Cardiac muscle cell (in vitro differentiated cells and primary cell): ENCODE data around the gene DLG4. TPM values are rescaled to one million over a fixed set of nuclear protein-coding genes. Genes with fewer than 3 reads are reported as not detected.
A peak's percentile ranks its signal among the peaks of the same experiment; 100 is the strongest.
"Not testable (repeated sequence)": the region's sequence is repeated elsewhere in the genome, so short reads cannot be mapped to it uniquely, and the experiment has no call there.

ENCODE experiments used
- DNase-seq, 2 donors: peaks; one replicate each; pipeline versions ENCODE4 v3.0.0 to v3.0.0-alpha.2; 2010 to 2017; ENCODE audit warnings: low read depth in 1 of 2, low spot score in 1 of 2
- H3K27ac ChIP-seq: fragments of 200-600 bp; sonication (generic); 2 replicates; pipeline ENCODE4 v1.5.1; 2016
- H3K27me3 ChIP-seq: fragments of 200-600 bp; sonication (generic); 2 replicates; pipeline ENCODE4 v1.6.0; 2016; ENCODE audit warnings: control low read depth
- H3K36me3 ChIP-seq: fragments of 200-600 bp; sonication (generic); 2 replicates; pipeline ENCODE4 v1.5.1; 2016; ENCODE audit warnings: control low read depth
- H3K4me1 ChIP-seq: fragments of 200-600 bp; sonication (generic); 2 replicates; pipeline ENCODE4 v1.8.1; 2017; ENCODE audit warnings: low read depth, mild to moderate bottlenecking, mixed run types
- H3K4me3 ChIP-seq: fragments of 200-600 bp; sonication (generic); 2 replicates; pipeline ENCODE4 v1.5.1; 2016; ENCODE audit warnings: mild to moderate bottlenecking
- H3K9me3 ChIP-seq: fragments of 200-600 bp; sonication (generic); 2 replicates; pipeline ENCODE4 v1.5.1; 2017; ENCODE audit warnings: low read depth, mild to moderate bottlenecking, control low read depth
- polyA plus RNA-seq: library from polyadenylated mRNA; unstranded; fragments of >200 nt; fragmentation: Nextera tagmentation; extraction: Ambion mirVana; gene quantifications from 2 replicates; pipeline ENCODE4 v1.2.1, GENCODE V29; 2016
- total RNA-seq: library from RNA; depleted of rRNA; stranded (reverse); fragments of >200 nt; gene quantifications from 2 replicates; pipeline ENCODE4 v1.2.3, GENCODE V29; 2016
- TF ChIP-seq, protein P1 (sequence below): IDR thresholded peaks from 2 replicates; pipeline ENCODE4 v1.5.1; 2012; ENCODE audit warnings: low read depth, mild to moderate bottlenecking, low read length

The DLG4 gene
- total and polyA plus RNA-seq, 2 experiments from 2014 or later: 6.8 to 40.6 TPM

DNA sequence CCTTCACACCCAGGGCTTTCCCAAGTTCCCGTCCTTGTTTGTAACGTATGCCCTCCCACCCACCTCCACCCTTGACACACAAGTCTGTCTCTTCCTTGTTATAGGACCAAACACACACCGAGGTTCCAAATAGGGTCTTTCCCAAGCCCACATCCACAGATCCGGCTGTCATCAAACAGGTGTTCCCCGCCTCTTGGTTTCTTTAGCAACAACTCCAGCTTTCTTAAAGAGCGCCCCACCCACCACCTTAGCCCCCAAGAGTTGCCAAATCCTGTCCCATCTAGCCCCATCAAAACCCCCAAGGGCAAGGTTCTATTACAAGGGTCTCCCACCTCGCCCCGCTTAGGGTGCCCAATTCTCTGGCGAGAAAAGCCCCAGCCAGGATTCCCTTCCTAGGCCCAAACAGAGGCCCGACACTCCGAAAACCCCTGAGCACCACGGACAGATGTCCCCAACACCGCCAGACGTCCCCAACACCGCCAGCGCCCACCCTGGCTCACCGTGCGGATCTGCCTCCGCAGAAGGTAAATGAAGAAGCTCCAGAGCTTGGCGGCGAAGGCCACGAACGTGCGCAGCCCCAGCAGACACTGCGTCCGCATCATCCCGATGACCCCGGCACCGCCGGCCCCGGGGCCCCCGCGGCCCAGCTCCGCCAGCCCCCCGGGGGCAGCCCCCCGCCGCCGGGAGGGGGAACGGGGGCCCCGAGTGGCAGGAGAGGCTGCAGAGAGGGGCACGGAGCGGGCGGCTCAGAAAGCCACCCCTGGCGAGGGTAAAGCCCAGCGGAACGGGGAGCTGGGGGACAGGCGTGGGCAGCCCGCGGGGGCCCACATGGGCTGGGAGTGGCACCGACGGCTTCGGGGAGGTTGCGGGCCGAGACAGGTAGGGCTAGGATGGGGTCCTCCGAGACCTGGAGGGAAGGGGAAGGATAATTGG, 31.3 kb upstream of the DLG4 start:
- no peak for DNase-seq

DNA sequence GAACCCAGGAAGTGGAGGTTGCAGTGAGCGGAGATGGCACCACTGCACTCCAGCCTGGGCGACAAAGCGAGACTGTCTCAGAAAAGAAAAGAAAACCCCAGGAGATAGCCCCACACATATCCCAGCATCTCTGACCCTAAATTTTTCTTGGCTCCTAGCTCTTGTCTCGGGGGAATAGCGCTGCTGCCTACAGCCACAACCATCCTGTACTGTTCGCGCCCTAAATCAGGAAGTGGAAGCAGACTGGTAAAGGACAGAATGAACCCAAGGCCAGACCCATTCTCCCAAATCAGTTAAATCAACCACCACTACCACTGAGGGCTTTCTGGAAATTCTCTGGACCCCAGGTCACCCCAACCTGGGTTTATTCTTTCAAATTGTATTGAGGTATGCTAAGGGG, 30.2 kb upstream of the DLG4 start:
- Histone ChIP-seq H3K27ac (peak overlapping the region; percentile 99), H3K4me3 (peak overlapping the region; percentile 69), H3K4me1 (peaks cover 19% of the 10 kb centered on the region), H3K36me3 (peaks cover 14% of the 10 kb centered on the region), H3K27me3 (no peaks in the 10 kb centered on the region), H3K9me3 (no peaks in the 10 kb centered on the region)
- no peak for DNase-seq
- TF ChIP-seq, protein P1, sequence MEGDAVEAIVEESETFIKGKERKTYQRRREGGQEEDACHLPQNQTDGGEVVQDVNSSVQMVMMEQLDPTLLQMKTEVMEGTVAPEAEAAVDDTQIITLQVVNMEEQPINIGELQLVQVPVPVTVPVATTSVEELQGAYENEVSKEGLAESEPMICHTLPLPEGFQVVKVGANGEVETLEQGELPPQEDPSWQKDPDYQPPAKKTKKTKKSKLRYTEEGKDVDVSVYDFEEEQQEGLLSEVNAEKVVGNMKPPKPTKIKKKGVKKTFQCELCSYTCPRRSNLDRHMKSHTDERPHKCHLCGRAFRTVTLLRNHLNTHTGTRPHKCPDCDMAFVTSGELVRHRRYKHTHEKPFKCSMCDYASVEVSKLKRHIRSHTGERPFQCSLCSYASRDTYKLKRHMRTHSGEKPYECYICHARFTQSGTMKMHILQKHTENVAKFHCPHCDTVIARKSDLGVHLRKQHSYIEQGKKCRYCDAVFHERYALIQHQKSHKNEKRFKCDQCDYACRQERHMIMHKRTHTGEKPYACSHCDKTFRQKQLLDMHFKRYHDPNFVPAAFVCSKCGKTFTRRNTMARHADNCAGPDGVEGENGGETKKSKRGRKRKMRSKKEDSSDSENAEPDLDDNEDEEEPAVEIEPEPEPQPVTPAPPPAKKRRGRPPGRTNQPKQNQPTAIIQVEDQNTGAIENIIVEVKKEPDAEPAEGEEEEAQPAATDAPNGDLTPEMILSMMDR: no peak

More for the DNA sequence above, 31.3 kb upstream of the DLG4 start:
- TF ChIP-seq, protein P1: no peak
- peaks cover 19% of the 10 kb centered on the region for H3K4me1 ChIP-seq
- peaks cover 11% of the 10 kb centered on the region for H3K36me3 ChIP-seq
- H3K9me3 ChIP-seq: no peaks in the 10 kb centered on the region
- H3K27me3 ChIP-seq: no peaks in the 10 kb centered on the region
- H3K27ac ChIP-seq: peak overlapping the region; percentile 99
- H3K4me3 ChIP-seq: peak overlapping the region; percentile 69

DNA sequence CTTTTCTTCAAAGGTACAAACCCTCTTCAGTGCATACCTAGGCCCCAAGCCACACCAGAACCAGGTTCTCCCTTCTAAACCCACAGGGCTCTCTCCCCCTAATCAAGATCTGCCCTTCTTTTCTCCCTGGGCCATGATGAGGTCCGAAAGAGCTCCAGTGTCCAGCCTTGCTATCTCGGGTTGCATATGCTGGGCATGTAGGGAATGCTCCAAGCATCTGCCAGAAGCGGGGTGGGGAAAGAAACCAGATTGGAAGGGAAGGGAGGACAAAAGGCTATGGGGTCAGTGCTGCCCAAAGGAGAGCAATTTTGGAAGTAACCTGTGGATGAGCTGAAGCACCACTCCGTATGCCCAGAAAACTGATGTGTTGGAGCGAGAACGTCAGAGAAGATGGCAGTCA, 29.6 kb upstream of the DLG4 start:
- H3K4me1 ChIP-seq: peaks cover 19% of the 10 kb centered on the region
- TF ChIP-seq, protein P1: no peak
- no peak for DNase-seq
- H3K27ac ChIP-seq: peak overlapping the region; percentile 70
- no peaks in the 10 kb centered on the region for H3K27me3 ChIP-seq
- H3K9me3 ChIP-seq: no peaks in the 10 kb centered on the region
- H3K4me3 ChIP-seq: no peak overlapping the region
- peaks cover 17% of the 10 kb centered on the region for H3K36me3 ChIP-seq

DNA sequence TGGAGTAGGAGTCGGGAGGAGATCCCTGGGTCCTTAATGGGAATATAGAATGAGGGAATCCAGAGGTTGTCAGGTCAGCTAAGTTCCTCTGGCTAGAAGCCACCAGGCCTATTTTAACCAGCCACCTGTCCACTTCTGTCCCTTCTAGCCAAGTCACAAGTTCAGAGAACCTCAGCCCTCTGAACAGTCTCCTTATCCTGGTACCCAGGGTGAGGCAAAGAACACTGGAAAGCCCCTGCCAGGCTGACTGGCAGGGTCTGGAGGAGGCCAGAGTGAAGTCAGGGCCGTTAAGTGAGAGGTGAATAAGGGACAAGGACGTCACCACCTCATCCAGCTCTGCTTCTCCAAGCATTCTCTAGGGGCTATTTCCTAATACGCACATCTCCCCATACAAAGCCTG, 29.2 kb upstream of the DLG4 start:
- Histone ChIP-seq H3K27me3 (no peaks in the 10 kb centered on the region), H3K36me3 (peaks cover 17% of the 10 kb centered on the region), H3K4me1 (peaks cover 19% of the 10 kb centered on the region), H3K4me3 (no peak overlapping the region), H3K9me3 (no peaks in the 10 kb centered on the region), H3K27ac (peak overlapping the region; percentile 70)
- TF ChIP-seq, protein P1: no peak
- DNase-seq: no peak

DNA sequence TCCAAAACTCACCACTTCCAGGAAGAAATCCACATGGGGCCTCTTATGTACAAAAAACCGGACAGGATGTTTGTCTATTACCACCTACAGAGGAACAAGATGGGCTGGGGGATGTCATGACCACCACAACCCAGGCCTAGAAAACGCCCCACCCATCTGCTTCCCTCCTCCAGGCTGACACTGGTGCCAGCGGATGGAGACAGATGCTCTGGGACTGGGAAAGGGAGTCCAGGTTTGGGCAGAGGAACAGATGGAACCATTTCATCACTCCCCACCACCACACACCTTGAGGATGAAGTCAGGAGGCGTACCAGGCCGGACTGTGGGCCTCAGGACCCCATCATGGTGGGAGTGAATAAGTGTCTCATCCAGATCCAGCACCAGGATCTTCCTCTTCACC, 27.1 kb upstream of the DLG4 start:
- Histone ChIP-seq H3K27ac (no peak overlapping the region), H3K36me3 (peaks cover 17% of the 10 kb centered on the region), H3K27me3 (no peaks in the 10 kb centered on the region), H3K4me1 (peaks cover 21% of the 10 kb centered on the region), H3K4me3 (no peak overlapping the region), H3K9me3 (no peaks in the 10 kb centered on the region)
- TF ChIP-seq, protein P1: no peak
- no peak for DNase-seq

DNA sequence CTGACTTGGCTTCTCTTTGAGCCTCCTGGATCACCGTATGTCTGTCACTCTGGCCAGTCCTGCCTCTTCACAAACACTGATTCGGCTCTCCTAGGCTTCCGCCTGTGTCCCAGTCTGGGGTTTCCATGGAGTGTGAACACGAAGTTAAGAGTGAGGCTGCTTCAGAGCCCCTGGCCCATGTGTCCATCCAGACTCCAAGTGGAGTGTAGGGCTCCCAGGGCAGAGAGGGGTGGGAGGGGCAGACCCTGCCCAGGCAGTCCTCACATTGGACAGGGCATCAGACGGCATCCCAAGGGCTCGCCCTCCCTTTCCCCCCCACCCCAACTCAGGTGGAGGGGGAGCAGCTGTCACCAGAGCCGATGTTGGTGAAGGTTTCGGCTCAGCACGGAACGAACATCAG, 24.2 kb upstream of the DLG4 start:
- H3K36me3 ChIP-seq: peaks cover 17% of the 10 kb centered on the region
- H3K27ac ChIP-seq: peak overlapping the region; percentile 98
- H3K4me1 ChIP-seq: peaks cover 22% of the 10 kb centered on the region
- not testable (repeated sequence) for H3K9me3 ChIP-seq, DNase-seq, H3K4me3 ChIP-seq, H3K27me3 ChIP-seq
